HFF-Myc (cell line): ENCODE measurements around the gene GPD2.
"Not testable (repeated sequence)": the region's sequence is repeated elsewhere in the genome, so short reads cannot be mapped to it uniquely, and the experiment has no call there.

Source experiments
- DNase-seq: peaks from one replicate; pipeline ENCODE4 v3.0.0-alpha.2; 2011; ENCODE audit warnings: low read depth; ENCODE audit errors: extremely low read depth
- H3K4me3 ChIP-seq: replicated peaks from 2 replicates; pipeline ENCODE4 v1.5.1; 2011; ENCODE audit warnings: low read depth, mild to moderate bottlenecking, control low read depth, low read length
- CTCF ChIP-seq: IDR thresholded peaks from 2 replicates; pipeline ENCODE4 v1.5.1; 2012; ENCODE audit warnings: mild to moderate bottlenecking, low read depth, low read length, control low read depth; ENCODE audit errors: missing control alignments

Gene GPD2

GRCh38 chr2:156492979-156493378, 56.8 kb downstream of the GPD2 start:
- H3K4me3 ChIP-seq: no peak overlapping the region
- DNase-seq: no peak
- no peak for TF ChIP-seq CTCF

- not testable (repeated sequence) for H3K4me3 ChIP-seq
- DNase-seq: peak; percentile 15
Measured at GRCh38 chr2:156495998-156496397, 59.8 kb downstream of the GPD2 start.

DNA sequence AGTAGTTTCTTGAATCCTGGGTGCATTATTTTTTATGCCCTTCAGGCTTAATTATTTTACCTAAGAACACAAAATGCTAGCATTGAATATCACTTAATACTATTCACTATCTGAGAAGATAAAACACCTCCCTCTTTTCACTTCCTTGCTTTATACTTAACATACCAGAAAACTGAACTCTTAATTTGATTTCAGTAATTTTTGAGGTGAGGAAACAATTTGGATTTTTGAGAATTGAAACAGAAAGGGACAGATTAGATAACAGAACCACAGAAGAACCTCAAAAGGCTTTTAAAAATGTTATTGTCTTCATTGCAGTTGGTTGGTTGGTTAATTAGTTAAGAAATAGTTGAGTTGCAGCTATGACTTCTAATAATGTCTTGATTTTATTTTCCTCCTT, 69.5 kb downstream of the GPD2 start:
- no peak for DNase-seq
- H3K4me3 ChIP-seq: no peak overlapping the region
- TF ChIP-seq CTCF: no peak

DNA sequence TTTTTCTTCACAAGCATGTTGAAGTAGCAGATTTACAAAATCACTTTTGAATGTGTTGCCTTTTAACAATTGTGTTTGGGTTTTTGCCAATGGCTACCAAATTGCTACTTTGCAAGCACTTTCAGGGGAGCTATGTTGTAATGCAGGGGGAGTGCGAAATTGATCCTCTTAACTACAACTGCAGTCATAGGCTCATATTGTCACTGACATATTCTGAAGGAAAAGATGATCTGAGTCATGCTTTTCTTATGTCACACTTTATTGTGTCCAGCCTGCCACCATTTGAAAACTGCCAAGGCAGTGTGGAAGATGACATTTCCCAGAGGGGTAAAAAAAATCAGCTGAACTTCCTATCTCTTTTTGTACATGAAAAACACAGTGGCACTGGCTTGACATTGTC, 74.9 kb downstream of the GPD2 start:
- TF ChIP-seq CTCF: no peak
- no peak overlapping the region for H3K4me3 ChIP-seq
- DNase-seq: no peak

- TF ChIP-seq CTCF: no peak
- no peak overlapping the region for H3K4me3 ChIP-seq
- no peak for DNase-seq
Measured at GRCh38 chr2:156511803-156512202, 75.6 kb downstream of the GPD2 start.

GRCh38 chr2:156512451-156512850, 76.3 kb downstream of the GPD2 start:
- TF ChIP-seq CTCF: no peak
- no peak for DNase-seq

DNA sequence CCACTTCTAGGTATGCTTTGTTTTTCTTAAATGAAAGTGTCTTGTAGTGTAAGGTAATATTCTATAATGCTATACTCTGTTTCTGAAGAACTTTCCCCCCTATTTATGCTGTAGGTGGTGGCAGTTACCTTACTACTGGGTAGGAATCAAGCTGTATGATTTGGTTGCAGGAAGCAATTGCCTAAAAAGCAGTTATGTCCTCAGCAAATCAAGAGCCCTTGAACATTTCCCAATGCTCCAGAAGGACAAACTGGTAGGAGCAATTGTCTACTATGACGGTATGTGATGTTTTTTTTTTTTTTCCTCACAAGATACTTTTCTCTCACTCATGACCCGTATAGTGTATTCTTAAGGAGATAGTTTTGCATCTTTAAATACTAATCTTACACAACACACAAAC, 77.0 kb downstream of the GPD2 start:
- H3K4me3 ChIP-seq: no peak overlapping the region
- no peak for DNase-seq
- no peak for TF ChIP-seq CTCF

More at GRCh38 chr2:156512451-156512850, 76.3 kb downstream of the GPD2 start:
- no peak overlapping the region for H3K4me3 ChIP-seq
